ENCODE measurements around the gene PBX1. TPM values are rescaled to one million over a fixed set of nuclear protein-coding genes. Genes with fewer than 3 reads are reported as not detected.

The PBX1 gene
- total and polyA plus RNA-seq, 10 of the 15 experiments (the other 5 are each of a cell fraction or from before 2014, with no cell fraction given): 0.05 to 0.28 (median 0.11) TPM; not detected in 5

GRCh38 chr1:164700683-164701082 lies 141.7 kb downstream of the PBX1 start (continued):
- TF ChIP-seq, protein P1, sequence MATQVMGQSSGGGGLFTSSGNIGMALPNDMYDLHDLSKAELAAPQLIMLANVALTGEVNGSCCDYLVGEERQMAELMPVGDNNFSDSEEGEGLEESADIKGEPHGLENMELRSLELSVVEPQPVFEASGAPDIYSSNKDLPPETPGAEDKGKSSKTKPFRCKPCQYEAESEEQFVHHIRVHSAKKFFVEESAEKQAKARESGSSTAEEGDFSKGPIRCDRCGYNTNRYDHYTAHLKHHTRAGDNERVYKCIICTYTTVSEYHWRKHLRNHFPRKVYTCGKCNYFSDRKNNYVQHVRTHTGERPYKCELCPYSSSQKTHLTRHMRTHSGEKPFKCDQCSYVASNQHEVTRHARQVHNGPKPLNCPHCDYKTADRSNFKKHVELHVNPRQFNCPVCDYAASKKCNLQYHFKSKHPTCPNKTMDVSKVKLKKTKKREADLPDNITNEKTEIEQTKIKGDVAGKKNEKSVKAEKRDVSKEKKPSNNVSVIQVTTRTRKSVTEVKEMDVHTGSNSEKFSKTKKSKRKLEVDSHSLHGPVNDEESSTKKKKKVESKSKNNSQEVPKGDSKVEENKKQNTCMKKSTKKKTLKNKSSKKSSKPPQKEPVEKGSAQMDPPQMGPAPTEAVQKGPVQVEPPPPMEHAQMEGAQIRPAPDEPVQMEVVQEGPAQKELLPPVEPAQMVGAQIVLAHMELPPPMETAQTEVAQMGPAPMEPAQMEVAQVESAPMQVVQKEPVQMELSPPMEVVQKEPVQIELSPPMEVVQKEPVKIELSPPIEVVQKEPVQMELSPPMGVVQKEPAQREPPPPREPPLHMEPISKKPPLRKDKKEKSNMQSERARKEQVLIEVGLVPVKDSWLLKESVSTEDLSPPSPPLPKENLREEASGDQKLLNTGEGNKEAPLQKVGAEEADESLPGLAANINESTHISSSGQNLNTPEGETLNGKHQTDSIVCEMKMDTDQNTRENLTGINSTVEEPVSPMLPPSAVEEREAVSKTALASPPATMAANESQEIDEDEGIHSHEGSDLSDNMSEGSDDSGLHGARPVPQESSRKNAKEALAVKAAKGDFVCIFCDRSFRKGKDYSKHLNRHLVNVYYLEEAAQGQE (IDR thresholded peaks at IDR 0.05; ENCODE audit: low read depth, low read length): no peak
- no peak for TF ChIP-seq RB1 (IDR thresholded peaks at IDR 0.05; ENCODE audit: borderline replicate concordance)
- TF ChIP-seq NFXL1 (IDR thresholded peaks at IDR 0.05; ENCODE audit: borderline replicate concordance): no peak
- TF ChIP-seq ZNF687 (IDR thresholded peaks at IDR 0.05): no peak

DNA sequence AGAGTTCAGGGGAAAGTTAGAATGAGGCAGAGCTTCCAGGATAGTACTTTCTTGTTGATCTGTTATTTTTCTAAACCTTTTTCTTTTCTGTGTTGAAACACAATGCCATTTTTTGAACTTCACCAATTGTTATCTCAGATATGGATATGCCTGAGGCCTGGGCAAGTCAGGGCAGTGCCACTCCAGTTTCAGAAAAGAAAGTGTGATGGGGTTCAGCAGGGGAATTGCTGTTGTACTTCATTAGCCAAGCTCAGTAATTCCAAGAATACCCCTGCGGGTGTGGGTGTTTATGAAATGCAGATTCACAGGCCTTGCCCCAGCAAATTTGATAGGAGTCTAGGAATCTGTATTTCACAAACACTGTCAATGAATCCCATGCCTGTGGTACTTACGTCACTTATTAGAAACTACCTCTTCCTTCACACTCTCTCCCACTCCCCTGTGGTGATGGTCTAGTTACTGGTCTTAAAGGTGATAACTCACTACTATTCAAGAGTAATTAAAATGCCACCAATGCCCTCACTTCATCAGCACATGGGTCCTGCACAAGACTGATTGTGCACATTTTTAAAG lies 142.3 kb downstream of the PBX1 start:
- DNase-seq (ENCODE audit: low read depth, low spot score) (no peak), FAIRE-seq (no peak), ATAC-seq (no peak)
- ChIA-PET RAD21 (ENCODE audit: unreplicated experiment) (no interaction called here), SMC1A (ENCODE audit: uncharacterized antibody, unreplicated experiment) (no interaction called here), CTCF (no interaction called here), POLR2A (no interaction called here)
- Histone ChIP-seq H4K20me1 (ENCODE audit: control insufficient read depth, insufficient read depth) (no peaks in the 10 kb centered on the region), H3K4me2 (ENCODE audit: control insufficient read depth, insufficient read depth) (no peak overlapping the region), H3K4me1 (ENCODE audit: control insufficient read depth, insufficient read depth, low read length) (no peaks in the 10 kb centered on the region), H3K27me3 (replicated peaks in 1 of 2; ENCODE audit: control insufficient read depth in 2 of 2, insufficient read depth in 2 of 2, low read length in 1 of 2) (no peaks in the 10 kb centered on the region), H3K79me2 (ENCODE audit: control insufficient read depth, insufficient read depth, low read length) (no peaks in the 10 kb centered on the region), H2AFZ (ENCODE audit: control insufficient read depth, low read depth, low read length) (no peak overlapping the region), H3K9me3 (replicated peaks; ENCODE audit: control insufficient read depth, insufficient read depth, low read length) (no peaks in the 10 kb centered on the region), H3K27ac (ENCODE audit: control insufficient read depth, insufficient read depth) (no peak overlapping the region), H3K9ac (ENCODE audit: control insufficient read depth, insufficient read depth, low read length) (no peak overlapping the region), H3K36me3 (ENCODE audit: control insufficient read depth in 2 of 2, insufficient read depth in 2 of 2, low read length in 1 of 2) (no peaks in the 10 kb centered on the region), H3K4me3 (no peak overlapping the region)
- intact Hi-C loops (cut with micrococcal nuclease; ENCODE audit: unreplicated experiment): no loop called here
- BruUV-seq (replicated peaks): no TSS peak
- WGBS (ENCODE audit: insufficient coverage, insufficient replicate concordance, low lambda C conversion rate, missing lambda C conversion rate): 39% methylated on average over 2 of the region's 2 CpGs
- in situ Hi-C loops (cut with MboI): no loop called here
- TF ChIP-seq MXI1 (IDR thresholded peaks at IDR 0.05; ENCODE audit: low read depth, low read length) (no peak), MYC (IDR thresholded peaks at IDR 0.05; ENCODE audit: insufficient read depth, insufficient read length, insufficient replicate concordance, low read length, severe bottlenecking) (no peak), JUND (IDR thresholded peaks at IDR 0.05; ENCODE audit: low read depth, low read length) (no peak), EZH2 (IDR thresholded peaks at IDR 0.05; ENCODE audit: borderline replicate concordance, control insufficient read depth, low read depth, low read length) (no peak), HDAC2 (IDR thresholded peaks at IDR 0.05) (no peak), ZBED1 (IDR thresholded peaks at IDR 0.05; ENCODE audit: borderline replicate concordance) (no peak), CHD2 (IDR thresholded peaks at IDR 0.05; ENCODE audit: borderline replicate concordance, low read depth, low read length) (no peak), SIX5 (IDR thresholded peaks at IDR 0.05; ENCODE audit: low read depth, low read length, severe bottlenecking) (no peak), YBX1 (IDR thresholded peaks at IDR 0.05) (no peak), BACH1 (IDR thresholded peaks at IDR 0.05; ENCODE audit: borderline replicate concordance) (no peak)
- TF ChIP-seq, protein P2, sequence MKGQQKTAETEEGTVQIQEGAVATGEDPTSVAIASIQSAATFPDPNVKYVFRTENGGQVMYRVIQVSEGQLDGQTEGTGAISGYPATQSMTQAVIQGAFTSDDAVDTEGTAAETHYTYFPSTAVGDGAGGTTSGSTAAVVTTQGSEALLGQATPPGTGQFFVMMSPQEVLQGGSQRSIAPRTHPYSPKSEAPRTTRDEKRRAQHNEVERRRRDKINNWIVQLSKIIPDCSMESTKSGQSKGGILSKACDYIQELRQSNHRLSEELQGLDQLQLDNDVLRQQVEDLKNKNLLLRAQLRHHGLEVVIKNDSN (IDR thresholded peaks at IDR 0.05; ENCODE audit: borderline replicate concordance, extremely low read length, insufficient read depth, low read depth, low read length): no peak
